ENCODE measurements around the gene SLC7A11. TPM values are rescaled to one million over a fixed set of nuclear protein-coding genes. Genes with fewer than 3 reads are reported as not detected.

The SLC7A11 gene
- total and polyA plus RNA-seq, 10 of the 15 experiments (the other 5 are each of a cell fraction or from before 2014, with no cell fraction given): 1.6 to 9.8 (median 3.5) TPM

DNA sequence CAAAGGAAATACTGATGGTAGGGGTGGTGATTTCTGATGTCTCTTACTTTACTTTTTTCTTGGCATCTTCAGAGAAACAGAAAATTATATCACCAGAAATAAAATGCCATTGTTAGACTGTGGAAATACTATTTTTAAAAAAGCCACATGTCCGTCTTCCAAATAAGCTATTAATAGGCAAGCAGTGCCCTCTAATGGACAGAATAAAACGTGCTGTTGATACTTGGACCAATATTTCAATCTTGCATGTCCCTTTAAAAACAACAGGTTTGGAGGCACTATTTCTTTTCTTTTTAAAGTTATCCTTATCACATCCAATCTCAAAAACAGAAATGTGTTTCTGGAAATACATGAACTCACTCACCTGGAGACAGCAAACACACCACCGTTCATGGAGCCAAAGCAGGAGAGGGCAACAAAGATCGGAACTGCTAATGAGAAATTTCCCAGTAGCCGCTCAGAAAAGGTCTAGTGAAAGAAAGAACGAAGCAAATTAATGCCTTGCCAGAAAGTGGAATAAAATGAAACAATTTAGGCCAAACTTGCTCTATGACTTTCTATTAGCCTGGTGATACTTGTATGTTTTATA lies 59.2 kb downstream of the SLC7A11 start:
- ChIA-PET POLR2A (no interaction called here), CTCF (interaction anchor here (0.7 to 4.9 kb wide), 32 partner anchors 9 to 498 kb away, joined by 3 to 29 read pairs (median 4); partner anchors contain the start of gene SLC7A11), SMC1A (ENCODE audit: uncharacterized antibody, unreplicated experiment) (interaction anchor here (0.7 to 5.2 kb wide), 20 partner anchors 9 to 688 kb away, joined by 3 to 40 read pairs (median 4); partner anchors contain the start of gene SLC7A11), RAD21 (ENCODE audit: unreplicated experiment) (interaction anchor here (0.7 to 3.8 kb wide), 18 partner anchors 51 to 688 kb away, joined by 3 to 20 read pairs (median 4); partner anchors contain the start of gene SLC7A11)
- no peaks in the 10 kb centered on the region for H3K27me3 ChIP-seq (replicated peaks in 1 of 2; ENCODE audit: control insufficient read depth in 2 of 2, insufficient read depth in 2 of 2, low read length in 1 of 2)
- no peaks in the 10 kb centered on the region for H3K9me3 ChIP-seq (replicated peaks; ENCODE audit: control insufficient read depth, insufficient read depth, low read length)
- TF ChIP-seq RAD51 (IDR thresholded peaks at IDR 0.05) (0 out of 2 replicates have a peak, but pooled peaks have one; percentile 21), MEF2A (IDR thresholded peaks at IDR 0.05; ENCODE audit: insufficient read depth, low read depth, low read length) (0 out of 2 replicates have a peak, but pooled peaks have one; percentile 48), SMC3 (IDR thresholded peaks at IDR 0.05; ENCODE audit: borderline replicate concordance, low read length) (peak; percentile 63; the same call in 1 of the 2 replicates), RAD21 (IDR thresholded peaks at IDR 0.05; ENCODE audit: insufficient read depth, low read depth, low read length) (peak; percentile 84), RUNX3 (IDR thresholded peaks at IDR 0.05; ENCODE audit: low read length) (peak; percentile 17; the same call in 1 of the 2 replicates), KDM1A (IDR thresholded peaks at IDR 0.05; ENCODE audit: borderline replicate concordance) (no peak)
- TF ChIP-seq, protein P1, sequence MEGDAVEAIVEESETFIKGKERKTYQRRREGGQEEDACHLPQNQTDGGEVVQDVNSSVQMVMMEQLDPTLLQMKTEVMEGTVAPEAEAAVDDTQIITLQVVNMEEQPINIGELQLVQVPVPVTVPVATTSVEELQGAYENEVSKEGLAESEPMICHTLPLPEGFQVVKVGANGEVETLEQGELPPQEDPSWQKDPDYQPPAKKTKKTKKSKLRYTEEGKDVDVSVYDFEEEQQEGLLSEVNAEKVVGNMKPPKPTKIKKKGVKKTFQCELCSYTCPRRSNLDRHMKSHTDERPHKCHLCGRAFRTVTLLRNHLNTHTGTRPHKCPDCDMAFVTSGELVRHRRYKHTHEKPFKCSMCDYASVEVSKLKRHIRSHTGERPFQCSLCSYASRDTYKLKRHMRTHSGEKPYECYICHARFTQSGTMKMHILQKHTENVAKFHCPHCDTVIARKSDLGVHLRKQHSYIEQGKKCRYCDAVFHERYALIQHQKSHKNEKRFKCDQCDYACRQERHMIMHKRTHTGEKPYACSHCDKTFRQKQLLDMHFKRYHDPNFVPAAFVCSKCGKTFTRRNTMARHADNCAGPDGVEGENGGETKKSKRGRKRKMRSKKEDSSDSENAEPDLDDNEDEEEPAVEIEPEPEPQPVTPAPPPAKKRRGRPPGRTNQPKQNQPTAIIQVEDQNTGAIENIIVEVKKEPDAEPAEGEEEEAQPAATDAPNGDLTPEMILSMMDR (IDR thresholded peaks at IDR 0.05 in 2 of 3, conservative IDR thresholded peaks at IDR 0.05 in 1 of 3; ENCODE audit: control insufficient read depth in 2 of 3, extremely low read depth in 1 of 3, insufficient read depth in 1 of 3, low read depth in 3 of 3, low read length in 3 of 3): peak; percentile 35 to 67 (median 59); a peak in 5 of 6 replicates
- TF ChIP-seq, protein P2, sequence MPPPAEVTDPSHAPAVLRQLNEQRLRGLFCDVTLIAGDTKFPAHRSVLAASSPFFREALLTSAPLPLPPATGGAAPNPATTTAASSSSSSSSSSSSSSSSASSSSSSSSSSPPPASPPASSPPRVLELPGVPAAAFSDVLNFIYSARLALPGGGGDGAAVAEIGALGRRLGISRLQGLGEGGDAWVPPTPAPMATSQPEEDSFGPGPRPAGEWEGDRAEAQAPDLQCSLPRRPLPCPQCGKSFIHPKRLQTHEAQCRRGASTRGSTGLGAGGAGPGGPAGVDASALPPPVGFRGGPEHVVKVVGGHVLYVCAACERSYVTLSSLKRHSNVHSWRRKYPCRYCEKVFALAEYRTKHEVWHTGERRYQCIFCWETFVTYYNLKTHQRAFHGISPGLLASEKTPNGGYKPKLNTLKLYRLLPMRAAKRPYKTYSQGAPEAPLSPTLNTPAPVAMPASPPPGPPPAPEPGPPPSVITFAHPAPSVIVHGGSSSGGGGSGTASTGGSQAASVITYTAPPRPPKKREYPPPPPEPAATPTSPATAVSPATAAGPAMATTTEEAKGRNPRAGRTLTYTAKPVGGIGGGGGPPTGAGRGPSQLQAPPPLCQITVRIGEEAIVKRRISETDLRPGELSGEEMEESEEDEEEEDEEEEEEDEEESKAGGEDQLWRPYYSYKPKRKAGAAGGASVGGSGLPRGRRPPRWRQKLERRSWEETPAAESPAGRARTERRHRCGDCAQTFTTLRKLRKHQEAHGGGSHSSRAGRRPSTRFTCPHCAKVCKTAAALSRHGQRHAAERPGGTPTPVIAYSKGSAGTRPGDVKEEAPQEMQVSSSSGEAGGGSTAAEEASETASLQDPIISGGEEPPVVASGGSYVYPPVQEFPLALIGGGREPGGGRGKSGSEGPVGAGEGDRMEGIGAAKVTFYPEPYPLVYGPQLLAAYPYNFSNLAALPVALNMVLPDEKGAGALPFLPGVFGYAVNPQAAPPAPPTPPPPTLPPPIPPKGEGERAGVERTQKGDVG (CRISPR knock-in tag; IDR thresholded peaks at IDR 0.05): no peak
- TF ChIP-seq, protein P3, sequence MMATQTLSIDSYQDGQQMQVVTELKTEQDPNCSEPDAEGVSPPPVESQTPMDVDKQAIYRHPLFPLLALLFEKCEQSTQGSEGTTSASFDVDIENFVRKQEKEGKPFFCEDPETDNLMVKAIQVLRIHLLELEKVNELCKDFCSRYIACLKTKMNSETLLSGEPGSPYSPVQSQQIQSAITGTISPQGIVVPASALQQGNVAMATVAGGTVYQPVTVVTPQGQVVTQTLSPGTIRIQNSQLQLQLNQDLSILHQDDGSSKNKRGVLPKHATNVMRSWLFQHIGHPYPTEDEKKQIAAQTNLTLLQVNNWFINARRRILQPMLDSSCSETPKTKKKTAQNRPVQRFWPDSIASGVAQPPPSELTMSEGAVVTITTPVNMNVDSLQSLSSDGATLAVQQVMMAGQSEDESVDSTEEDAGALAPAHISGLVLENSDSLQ (IDR thresholded peaks at IDR 0.05): peak; percentile 25; the same call in 1 of the 2 replicates
- TF ChIP-seq, protein P4, sequence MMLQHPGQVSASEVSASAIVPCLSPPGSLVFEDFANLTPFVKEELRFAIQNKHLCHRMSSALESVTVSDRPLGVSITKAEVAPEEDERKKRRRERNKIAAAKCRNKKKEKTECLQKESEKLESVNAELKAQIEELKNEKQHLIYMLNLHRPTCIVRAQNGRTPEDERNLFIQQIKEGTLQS (IDR thresholded peaks at IDR 0.05; ENCODE audit: borderline replicate concordance, extremely low read depth, low read depth, low read length): peak; percentile 4; the same call in 1 of the 2 replicates
- 43% methylated on average over 6 of the region's 6 CpGs for WGBS (ENCODE audit: insufficient coverage, insufficient replicate concordance, low lambda C conversion rate, missing lambda C conversion rate)
- no peak for DNase-seq (ENCODE audit: low read depth, low spot score)
- H3K4me2 ChIP-seq (ENCODE audit: control insufficient read depth, insufficient read depth): no peak overlapping the region
- no peak overlapping the region for H2AFZ ChIP-seq (ENCODE audit: control insufficient read depth, low read depth, low read length)
- FAIRE-seq: peak; percentile 41
- no peaks in the 10 kb centered on the region for H4K20me1 ChIP-seq (ENCODE audit: control insufficient read depth, insufficient read depth)
- no peaks in the 10 kb centered on the region for H3K79me2 ChIP-seq (ENCODE audit: control insufficient read depth, insufficient read depth, low read length)
- no TSS peak for BruUV-seq (replicated peaks)
- H3K4me1 ChIP-seq (ENCODE audit: control insufficient read depth, insufficient read depth, low read length): no peaks in the 10 kb centered on the region
- no peak overlapping the region for H3K9ac ChIP-seq (ENCODE audit: control insufficient read depth, insufficient read depth, low read length)
- intact Hi-C loops (cut with micrococcal nuclease; ENCODE audit: unreplicated experiment) (loop anchor here (1.0 to 10.0 kb wide), 5 partner anchors 92 to 392 kb away; no protein-coding TSS in a partner anchor), in situ Hi-C loops (cut with MboI) (no loop called here)
- H3K4me3 ChIP-seq: no peak overlapping the region
- H3K27ac ChIP-seq (ENCODE audit: control insufficient read depth, insufficient read depth): no peak overlapping the region
- H3K36me3 ChIP-seq (ENCODE audit: control insufficient read depth in 2 of 2, insufficient read depth in 2 of 2, low read length in 1 of 2): no peaks in the 10 kb centered on the region; a peak in 1 of 4 replicates
- peak; percentile 61 for ATAC-seq
